ENCODE results near the gene TNFAIP1.

GRCh38 chr17:28328325-28328724, 7.2 kb upstream of the TNFAIP1 start:
- TF ChIP-seq MAX (IDR thresholded peaks at IDR 0.05) (no peak), CTCF (IDR thresholded peaks at IDR 0.05 in 2 of 3, conservative IDR thresholded peaks at IDR 0.05 in 1 of 3; ENCODE audit: borderline replicate concordance in 1 of 3, insufficient read depth in 1 of 3, low read depth in 2 of 3, low read length in 2 of 3) (no peak), EGR1 (IDR thresholded peaks at IDR 0.05; ENCODE audit: low read depth) (no peak)

Data from HCT116 (cell line).